GM12878 (cell line): ENCODE measurements around the gene CEP126. TPM values are rescaled to one million over a fixed set of nuclear protein-coding genes. Genes with fewer than 3 reads are reported as not detected.
"Not testable (repeated sequence)": the region's sequence is repeated elsewhere in the genome, so short reads cannot be mapped to it uniquely, and the experiment has no call there.

Experiments used
- ATAC-seq: fragments of 200-7000 bp; cut with Tn5 transposase; 3 replicates; pipeline ENCODE4 v1.9.1; 2020; ENCODE audit warnings: mild to moderate bottlenecking, moderate library complexity
- BruUV-seq: library from RNA; stranded (reverse); fragments of 400-500 nt; replicated peaks from 2 replicates; lab custom pipeline; 2021; lab: Mats Ljungman, UMichigan
- CTCF ChIA-PET: fragments of 300-600 bp; sonication (Branson Sonifier 250); formaldehyde crosslinking; extraction: SDS; loops from one replicate; lab custom pipeline; 2021; ENCODE audit warnings: inconsistent platforms; lab: Yijun Ruan, JAX
- POLR2A ChIA-PET: fragments of 350-600 bp; formaldehyde crosslinking; extraction: SDS; loops from one replicate; lab custom pipeline; 2021; ENCODE audit warnings: inconsistent platforms; lab: Charles Lee
- RAD21 ChIA-PET: fragments of 300-600 bp; sonication (Branson Sonifier 250); formaldehyde crosslinking; loops from one replicate; lab custom pipeline; 2023; ENCODE audit warnings: antibody characterized with exemption; ENCODE audit not compliant: unreplicated experiment; lab: Charles Lee
- SMC1A ChIA-PET: fragments of 300-600 bp; sonication (Branson Sonifier 250); formaldehyde crosslinking; loops from one replicate; lab custom pipeline; 2023; ENCODE audit not compliant: unreplicated experiment, uncharacterized antibody; lab: Charles Lee
- DNase-seq: peaks from one replicate; pipeline ENCODE4 v3.0.0-alpha.2; 2011; ENCODE audit warnings: low read depth, low spot score
- FAIRE-seq: peaks from 3 replicates; lab custom pipeline; 2011; peaks lifted over from hg19 to GRCh38; lab: Jason Lieb, UNC
- H2AFZ ChIP-seq: 2 replicates; pipeline ENCODE4 v1.6.0; 2011; ENCODE audit warnings: low read depth, low read length, control low read depth; ENCODE audit not compliant: control insufficient read depth
- H3K27ac ChIP-seq: 2 replicates; pipeline ENCODE4 v1.5.1; 2011; ENCODE audit warnings: control low read depth; ENCODE audit not compliant: control insufficient read depth, insufficient read depth
- H3K27me3 ChIP-seq, 2 experiments: replicated peaks in 1 of 2; 2 replicates each; pipeline versions ENCODE4 v1.6.0 to v1.6.1; 2011; ENCODE audit warnings: low read length in 1 of 2; ENCODE audit not compliant: control insufficient read depth in 2 of 2, insufficient read depth in 2 of 2
- H3K36me3 ChIP-seq, 2 experiments: 2 replicates each; pipeline ENCODE4 v1.5.1; 2011; ENCODE audit warnings: low read length in 1 of 2; ENCODE audit not compliant: control insufficient read depth in 2 of 2, insufficient read depth in 2 of 2
- H3K4me1 ChIP-seq: 2 replicates; pipeline ENCODE4 v1.6.1; 2011; ENCODE audit warnings: mild to moderate bottlenecking, low read length, moderate library complexity, mixed read lengths; ENCODE audit not compliant: control insufficient read depth, insufficient read depth
- H3K4me2 ChIP-seq: 2 replicates; pipeline ENCODE4 v1.6.0; 2011; ENCODE audit warnings: control low read depth; ENCODE audit not compliant: control insufficient read depth, insufficient read depth
- H3K4me3 ChIP-seq: fragments of 200-600 bp; sonication (generic); 2 replicates; pipeline ENCODE4 v1.5.1; 2016
- H3K79me2 ChIP-seq: 2 replicates; pipeline ENCODE4 v1.6.0; 2011; ENCODE audit warnings: low read length; ENCODE audit not compliant: control insufficient read depth, insufficient read depth
- H3K9ac ChIP-seq: 2 replicates; pipeline ENCODE4 v1.8.0; 2011; ENCODE audit warnings: low read length, control low read depth, mixed read lengths; ENCODE audit not compliant: control insufficient read depth, insufficient read depth
- H3K9me3 ChIP-seq: replicated peaks from 3 replicates; pipeline ENCODE4 v1.5.1; 2011; ENCODE audit warnings: mild to moderate bottlenecking, low read length; ENCODE audit not compliant: control insufficient read depth, insufficient read depth
- H4K20me1 ChIP-seq: 2 replicates; pipeline ENCODE4 v1.6.0; 2011; ENCODE audit not compliant: control insufficient read depth, insufficient read depth
- CBX5 ChIP-seq: sonication (generic); IDR thresholded peaks from 2 replicates; pipeline ENCODE4 v1.6.1; 2016; ENCODE audit warnings: low read depth, moderate library complexity, mild to moderate bottlenecking, inconsistent platforms
- DPF2 ChIP-seq: fragments of 450-650 bp; IDR thresholded peaks from 2 replicates; pipeline ENCODE4 v1.6.1; 2017; ENCODE audit warnings: mild to moderate bottlenecking
- EZH2 ChIP-seq: IDR thresholded peaks from 2 replicates; pipeline ENCODE4 v1.6.1; 2012; ENCODE audit warnings: low read depth, mild to moderate bottlenecking, control low read depth, inconsistent platforms, low read length, borderline replicate concordance; ENCODE audit not compliant: control insufficient read depth
- GATAD2B ChIP-seq: fragments of 450-650 bp; conservative IDR thresholded peaks from 2 replicates; pipeline ENCODE4 v1.6.1; 2017; ENCODE audit warnings: low read depth, mild to moderate bottlenecking, moderate library complexity
- IKZF1 ChIP-seq: fragments of 450-650 bp; conservative IDR thresholded peaks from 2 replicates; pipeline ENCODE4 v1.6.1; 2017; ENCODE audit warnings: antibody characterized with exemption, mild to moderate bottlenecking
- MXI1 ChIP-seq: fragments of 150-350 bp; IDR thresholded peaks from 2 replicates; pipeline ENCODE4 v1.6.1; 2011; ENCODE audit warnings: low read depth, mild to moderate bottlenecking, inconsistent platforms, low read length, improper control_type of control experiment
- NFIC ChIP-seq: IDR thresholded peaks from 2 replicates; pipeline ENCODE4 v1.6.1; 2012; ENCODE audit warnings: low read depth, mild to moderate bottlenecking, inconsistent platforms, low read length, moderate library complexity
- NFXL1 ChIP-seq: fragments of 450-650 bp; IDR thresholded peaks from 2 replicates; pipeline ENCODE4 v1.6.1; 2017; ENCODE audit warnings: antibody characterized with exemption, mild to moderate bottlenecking, borderline replicate concordance
- NR2C1 ChIP-seq: fragments of 450-650 bp; IDR thresholded peaks from 2 replicates; pipeline ENCODE4 v1.6.1; 2017; ENCODE audit warnings: antibody characterized with exemption, mild to moderate bottlenecking, moderate library complexity
- POLR2AphosphoS5 ChIP-seq: IDR thresholded peaks from 2 replicates; pipeline ENCODE4 v1.6.1; 2011; ENCODE audit warnings: mild to moderate bottlenecking, low read length, inconsistent platforms
- SREBF1 ChIP-seq: IDR thresholded peaks from 2 replicates; pipeline ENCODE4 v1.6.1; 2012; ENCODE audit warnings: mild to moderate bottlenecking, low read length
- SUPT20H ChIP-seq: IDR thresholded peaks from 2 replicates; pipeline ENCODE4 v1.6.1; 2011; ENCODE audit warnings: low read depth, mild to moderate bottlenecking, low read length, moderate library complexity, borderline replicate concordance; ENCODE audit not compliant: control insufficient read depth
- USF2 ChIP-seq: IDR thresholded peaks from 2 replicates; pipeline ENCODE4 v1.6.1; 2011; ENCODE audit warnings: low read depth, low read length, improper control_type of control experiment, borderline replicate concordance
- ZNF274 ChIP-seq: IDR thresholded peaks from one replicate; pipeline ENCODE4 v1.8.0; 2011; ENCODE audit not compliant: insufficient read length, insufficient read depth
- WGBS: methylation state at CpG from one replicate; pipeline ENCODE4 v1.1.6; 2016; ENCODE audit warnings: low lambda C conversion rate; ENCODE audit not compliant: insufficient replicate concordance, insufficient coverage; ENCODE audit errors: missing lambda C conversion rate; 5-methylcytosine and 5-hydroxymethylcytosine counted together
- in situ Hi-C: fragments of 300-500 bp; cut with MboI; formaldehyde crosslinking; loops from 9 replicates; pipeline ENCODE4 v1.14.3; 2018; ENCODE audit warnings: mixed read lengths
- intact Hi-C: fragments of 100-400 bp; cut with micrococcal nuclease; formaldehyde crosslinking; loops from one replicate; pipeline ENCODE4 v1.14.2; 2022; ENCODE audit not compliant: unreplicated experiment
- polyA plus RNA-seq, 11 experiments: library from polyadenylated mRNA; depleted of rRNA in 4 of 11; unstranded in 6 of 11; stranded (reverse) in 5 of 11; fragments of >200 nt; fragmentation: Nextera tagmentation in 4 of 11; fragmentation: Illumina TruSeq in 1 of 11; extraction: Ambion mirVana in 4 of 11; extraction: Trizol in 1 of 11; gene quantifications; 1 replicate in 1 of 11; 2 replicates in 10 of 11; pipeline versions ENCODE4 v1.2.1 to v1.2.3, GENCODE V29; 2011 to 2016; ENCODE audit warnings: inconsistent platforms in 2 of 11, missing spikeins in 2 of 11, low read depth in 1 of 11
- total RNA-seq, 4 experiments: library from RNA; depleted of rRNA in 3 of 4; stranded (reverse); fragments of >200 nt in 3 of 4; fragmentation: Illumina TruSeq in 1 of 4; extraction: Trizol in 1 of 4; gene quantifications; 2 replicates each; pipeline versions ENCODE4 v1.2.1 to v1.2.3, GENCODE V29; 2013 to 2021
- TF ChIP-seq, protein P1 (sequence below): fragments of 150-350 bp; IDR thresholded peaks from 2 replicates; pipeline ENCODE4 v1.6.1; 2014; ENCODE audit warnings: mild to moderate bottlenecking, low read depth, low read length

CEP126 gene
- total and polyA plus RNA-seq, 10 of the 15 experiments (the other 5 are each of a cell fraction or from before 2014, with no cell fraction given) = 0.01 TPM; not detected in 8

GRCh38 chr11:101960231-101960630, 45.4 kb downstream of the CEP126 start (continued):
- no peak for TF ChIP-seq SUPT20H
- TF ChIP-seq, all 136 proteins: peak for 0

GRCh38 chr11:101964200-101964599, 49.4 kb downstream of the CEP126 start:
- H3K9me3 ChIP-seq, H4K20me1 ChIP-seq, BruUV-seq, ATAC-seq, H2AFZ ChIP-seq, H3K9ac ChIP-seq, FAIRE-seq, in situ Hi-C loops, H3K27ac ChIP-seq, H3K79me2 ChIP-seq, SMC1A ChIA-PET, H3K4me3 ChIP-seq, H3K27me3 ChIP-seq, DNase-seq, intact Hi-C loops, RAD21 ChIA-PET, POLR2A ChIA-PET, CTCF ChIA-PET, H3K4me2 ChIP-seq, H3K36me3 ChIP-seq, H3K4me1 ChIP-seq: not testable (repeated sequence)
- 41% methylated on average over 10 of the region's 10 CpGs for WGBS

GRCh38 chr11:101974255-101974654, 59.4 kb downstream of the CEP126 start:
- FAIRE-seq = no peak
- 24% methylated on average over 2 of the region's 2 CpGs for WGBS
- no peaks in the 10 kb centered on the region for H3K9me3 ChIP-seq
- no peak overlapping the region for H2AFZ ChIP-seq
- no peak overlapping the region for H3K4me2 ChIP-seq
- ATAC-seq = no peak
- CTCF ChIA-PET = interaction anchor here (0.9 kb wide), 1 partner anchor 33 kb away, joined by 3 read pairs; no protein-coding TSS in a partner anchor
- RAD21 ChIA-PET = no interaction called here
- no peak overlapping the region for H3K9ac ChIP-seq
- no peak for DNase-seq
- no peaks in the 10 kb centered on the region for H3K27me3 ChIP-seq
- intact Hi-C loops = loop anchor here (10.0 kb wide), 1 partner anchor 1989 kb away; no protein-coding TSS in a partner anchor
- H3K79me2 ChIP-seq = no peaks in the 10 kb centered on the region
- in situ Hi-C loops = no loop called here
- H3K4me1 ChIP-seq = no peaks in the 10 kb centered on the region
- POLR2A ChIA-PET = no interaction called here
- H3K27ac ChIP-seq = no peak overlapping the region
- SMC1A ChIA-PET = no interaction called here
- no peaks in the 10 kb centered on the region for H4K20me1 ChIP-seq
- no peaks in the 10 kb centered on the region for H3K36me3 ChIP-seq
- BruUV-seq = no TSS peak
- no peak overlapping the region for H3K4me3 ChIP-seq
- no peak for TF ChIP-seq DPF2
- no peak for TF ChIP-seq GATAD2B
- TF ChIP-seq NFXL1 = no peak
- TF ChIP-seq MXI1 = no peak
- TF ChIP-seq, protein P1, sequence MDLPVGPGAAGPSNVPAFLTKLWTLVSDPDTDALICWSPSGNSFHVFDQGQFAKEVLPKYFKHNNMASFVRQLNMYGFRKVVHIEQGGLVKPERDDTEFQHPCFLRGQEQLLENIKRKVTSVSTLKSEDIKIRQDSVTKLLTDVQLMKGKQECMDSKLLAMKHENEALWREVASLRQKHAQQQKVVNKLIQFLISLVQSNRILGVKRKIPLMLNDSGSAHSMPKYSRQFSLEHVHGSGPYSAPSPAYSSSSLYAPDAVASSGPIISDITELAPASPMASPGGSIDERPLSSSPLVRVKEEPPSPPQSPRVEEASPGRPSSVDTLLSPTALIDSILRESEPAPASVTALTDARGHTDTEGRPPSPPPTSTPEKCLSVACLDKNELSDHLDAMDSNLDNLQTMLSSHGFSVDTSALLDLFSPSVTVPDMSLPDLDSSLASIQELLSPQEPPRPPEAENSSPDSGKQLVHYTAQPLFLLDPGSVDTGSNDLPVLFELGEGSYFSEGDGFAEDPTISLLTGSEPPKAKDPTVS = no peak
- no peak for TF ChIP-seq NFIC
- no peak for TF ChIP-seq SREBF1
- no peak for TF ChIP-seq EZH2
- no peak for TF ChIP-seq CBX5
- TF ChIP-seq USF2 = no peak
- no peak for TF ChIP-seq ZNF274
- no peak for TF ChIP-seq NR2C1
- no peak for TF ChIP-seq POLR2AphosphoS5
- no peak for TF ChIP-seq IKZF1
